NB4 (cell line): ENCODE data around the gene MYO19.

Source experiments
- POLR2A ChIP-seq: IDR thresholded peaks from 2 replicates; pipeline ENCODE4 v1.6.1; 2011; ENCODE audit warnings: mild to moderate bottlenecking; ENCODE audit not compliant: insufficient read length; ENCODE audit errors: extremely low read depth
- TF ChIP-seq, protein P1 (sequence below): IDR thresholded peaks from one replicate; pipeline ENCODE4 v1.5.1; 2012; ENCODE audit warnings: low read depth, low read length

GRCh38 chr17:36469733-36470132 is 64.9 kb downstream of the MYO19 start:
- TF ChIP-seq, protein P1, sequence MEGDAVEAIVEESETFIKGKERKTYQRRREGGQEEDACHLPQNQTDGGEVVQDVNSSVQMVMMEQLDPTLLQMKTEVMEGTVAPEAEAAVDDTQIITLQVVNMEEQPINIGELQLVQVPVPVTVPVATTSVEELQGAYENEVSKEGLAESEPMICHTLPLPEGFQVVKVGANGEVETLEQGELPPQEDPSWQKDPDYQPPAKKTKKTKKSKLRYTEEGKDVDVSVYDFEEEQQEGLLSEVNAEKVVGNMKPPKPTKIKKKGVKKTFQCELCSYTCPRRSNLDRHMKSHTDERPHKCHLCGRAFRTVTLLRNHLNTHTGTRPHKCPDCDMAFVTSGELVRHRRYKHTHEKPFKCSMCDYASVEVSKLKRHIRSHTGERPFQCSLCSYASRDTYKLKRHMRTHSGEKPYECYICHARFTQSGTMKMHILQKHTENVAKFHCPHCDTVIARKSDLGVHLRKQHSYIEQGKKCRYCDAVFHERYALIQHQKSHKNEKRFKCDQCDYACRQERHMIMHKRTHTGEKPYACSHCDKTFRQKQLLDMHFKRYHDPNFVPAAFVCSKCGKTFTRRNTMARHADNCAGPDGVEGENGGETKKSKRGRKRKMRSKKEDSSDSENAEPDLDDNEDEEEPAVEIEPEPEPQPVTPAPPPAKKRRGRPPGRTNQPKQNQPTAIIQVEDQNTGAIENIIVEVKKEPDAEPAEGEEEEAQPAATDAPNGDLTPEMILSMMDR, result no peak
- no peak for TF ChIP-seq POLR2A
